Stomach smooth muscle (tissue), 2 donors: ENCODE results near the gene SMIM5.

ENCODE experiments used
- H3K27ac ChIP-seq: one replicate; pipeline ENCODE4 v1.7.0; 2013; ENCODE audit warnings: mild to moderate bottlenecking, low read length, inconsistent platforms
- H3K27me3 ChIP-seq, 2 donors: one replicate each; pipeline ENCODE4 v1.7.0; 2013; ENCODE audit warnings: low read length in 2 of 2; ENCODE audit not compliant: insufficient read depth in 2 of 2, control insufficient read depth in 1 of 2
- H3K36me3 ChIP-seq, 2 donors: one replicate each; pipeline ENCODE4 v1.7.0; 2013; ENCODE audit warnings: low read length in 2 of 2; ENCODE audit not compliant: control insufficient read depth in 2 of 2, insufficient read depth in 2 of 2
- H3K4me1 ChIP-seq: one replicate; pipeline ENCODE4 v1.7.0; 2013; ENCODE audit warnings: low read length; ENCODE audit not compliant: control insufficient read depth, insufficient read depth
- H3K4me3 ChIP-seq, 2 donors: one replicate each; pipeline ENCODE4 v1.7.0; 2013; ENCODE audit warnings: low read length in 2 of 2
- H3K9ac ChIP-seq, 2 donors: one replicate each; pipeline ENCODE4 v1.7.0; 2013; ENCODE audit warnings: low read length in 2 of 2, mild to moderate bottlenecking in 1 of 2
- H3K9me3 ChIP-seq, 2 donors: one replicate each; pipeline ENCODE4 v1.7.0; 2013; ENCODE audit warnings: low read length in 2 of 2; ENCODE audit not compliant: control insufficient read depth in 2 of 2
- donor health status: healthy.
- donor health status: Pancreatic carcinoma.

SMIM5 gene

DNA sequence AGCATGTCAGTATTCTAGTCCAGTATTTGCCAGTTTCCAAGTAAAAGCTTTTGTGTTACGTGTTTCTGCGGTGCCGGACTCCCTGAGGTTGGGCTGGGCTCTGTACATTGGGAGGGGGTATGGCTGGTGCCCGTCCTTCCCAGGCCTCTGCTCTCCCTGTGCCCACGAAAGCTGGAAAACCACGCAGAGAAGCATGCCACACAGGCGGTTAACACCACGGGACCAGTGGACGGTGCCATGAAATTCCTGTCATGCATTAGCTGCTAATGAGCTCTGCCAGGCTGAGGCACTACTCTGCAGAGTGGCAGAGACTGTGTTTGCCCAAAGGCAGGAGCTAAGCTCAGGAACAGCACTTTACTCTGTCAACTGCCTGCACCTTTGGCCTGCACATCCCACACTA, 8.1 kb downstream of the SMIM5 start:
- Histone ChIP-seq H3K36me3 (peaks cover 0 to 11% of the 10 kb centered on the region in 2 donors), H3K9me3 (no peaks in the 10 kb centered on the region), H3K9ac (no peak overlapping the region), H3K4me1 (peaks cover 3% of the 10 kb centered on the region), H3K4me3 (no peak overlapping the region), H3K27me3 (no peaks in the 10 kb centered on the region), H3K27ac (no peak overlapping the region)

DNA sequence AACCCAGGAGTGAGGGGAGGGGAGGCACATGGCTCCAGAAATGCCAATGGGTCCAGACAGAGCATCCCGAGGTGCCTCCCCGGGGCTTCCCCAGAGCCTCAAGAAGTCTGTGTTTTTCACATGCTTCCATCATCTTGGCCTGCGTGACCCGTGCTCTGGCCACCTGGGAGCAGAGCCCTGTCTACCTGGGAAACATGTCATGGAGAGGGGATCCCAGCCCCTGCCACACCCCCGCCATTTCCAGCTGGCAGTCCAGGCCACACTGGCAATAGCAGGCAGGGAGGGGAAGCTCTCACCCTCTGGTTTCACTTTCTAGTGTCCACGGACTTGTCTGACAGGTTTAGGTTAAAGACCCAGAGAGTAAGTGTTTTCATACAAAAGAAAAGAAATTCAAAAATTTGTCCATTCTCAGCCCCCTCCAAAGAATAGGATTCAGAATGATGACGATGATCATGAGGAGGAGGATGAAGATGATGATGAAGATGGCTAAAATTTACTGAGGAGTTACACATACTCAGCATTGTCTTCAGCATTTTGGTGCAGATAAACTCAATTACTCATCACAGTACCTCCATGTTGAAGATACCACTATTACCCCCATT, 9.0 kb downstream of the SMIM5 start:
- Histone ChIP-seq H3K27ac (no peak overlapping the region), H3K27me3 (no peaks in the 10 kb centered on the region), H3K9me3 (no peaks in the 10 kb centered on the region), H3K4me3 (no peak overlapping the region), H3K9ac (no peak overlapping the region), H3K4me1 (peaks cover 3% of the 10 kb centered on the region), H3K36me3 (peaks cover 0 to 11% of the 10 kb centered on the region in 2 donors)

DNA sequence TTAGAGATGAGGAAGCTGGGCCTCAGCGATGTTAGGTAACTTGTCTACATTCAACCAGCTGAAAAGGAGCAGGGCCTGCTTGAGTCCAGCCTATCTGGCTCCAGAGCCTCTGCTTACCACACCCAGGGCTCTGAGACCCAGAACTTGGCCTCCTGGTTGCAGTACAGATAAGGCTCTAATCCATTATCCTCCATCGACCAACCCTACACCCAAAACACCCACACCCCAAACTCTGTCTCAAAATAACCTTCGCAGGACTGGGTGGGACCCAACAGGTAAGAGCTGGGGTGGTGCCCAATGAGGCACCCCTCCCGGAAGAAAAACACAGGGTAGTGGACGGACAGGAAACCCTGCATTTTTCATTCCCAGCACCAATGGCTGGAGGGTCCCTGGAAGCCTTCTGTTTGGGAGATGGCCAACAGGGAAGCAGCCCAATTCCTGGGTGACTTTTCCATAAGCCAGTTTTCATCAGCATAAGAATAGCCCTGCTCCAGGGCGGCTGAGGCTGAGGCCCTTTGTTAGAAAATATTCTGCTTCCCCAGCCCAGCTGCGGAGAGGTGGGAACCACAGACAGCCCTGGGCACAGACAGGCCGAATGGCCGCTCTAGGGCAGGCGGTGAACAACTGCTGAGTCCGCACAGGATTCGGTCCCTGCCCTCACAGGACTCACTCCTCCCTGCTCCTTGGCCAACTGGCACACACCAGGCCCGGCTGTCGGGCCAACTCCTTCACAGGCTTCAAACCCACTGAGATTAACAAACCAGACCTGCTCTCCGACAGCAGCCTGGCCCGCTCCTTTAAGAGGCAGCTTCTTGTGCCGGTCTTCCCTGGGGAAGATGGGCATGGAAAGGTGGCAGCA, 9.8 kb downstream of the SMIM5 start:
- H3K4me3 ChIP-seq: no peak overlapping the region
- no peaks in the 10 kb centered on the region for H3K27me3 ChIP-seq
- no peaks in the 10 kb centered on the region for H3K9me3 ChIP-seq
- H3K36me3 ChIP-seq: peaks cover 2 to 11% of the 10 kb centered on the region in 2 donors
- H3K9ac ChIP-seq: no peak overlapping the region
- H3K27ac ChIP-seq: no peak overlapping the region
- H3K4me1 ChIP-seq: peaks cover 3% of the 10 kb centered on the region

DNA sequence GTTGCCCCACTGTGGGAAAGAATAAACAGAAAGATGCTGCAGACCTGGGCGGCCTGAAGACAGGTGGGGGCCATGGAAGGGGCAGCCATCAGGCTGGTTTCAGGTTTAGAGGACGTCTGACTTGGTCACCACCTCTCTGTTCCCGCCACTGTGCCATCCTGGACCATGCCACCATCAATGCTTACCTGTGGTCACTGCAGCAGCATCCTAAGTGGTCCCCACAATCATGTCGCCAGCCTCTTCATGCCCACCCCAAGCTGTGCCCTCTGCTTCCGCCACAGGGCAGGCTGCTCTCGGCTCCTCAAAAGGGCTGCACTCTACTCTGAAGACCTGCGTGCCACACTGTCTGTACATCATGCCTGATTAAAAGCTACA, 10.4 kb downstream of the SMIM5 start:
- H3K27ac ChIP-seq: no peak overlapping the region
- H3K9ac ChIP-seq: no peak overlapping the region
- no peaks in the 10 kb centered on the region for H3K27me3 ChIP-seq
- no peaks in the 10 kb centered on the region for H3K9me3 ChIP-seq
- peaks cover 3% of the 10 kb centered on the region for H3K4me1 ChIP-seq
- no peak overlapping the region for H3K4me3 ChIP-seq
- peaks cover 3 to 11% of the 10 kb centered on the region in 2 donors for H3K36me3 ChIP-seq

DNA sequence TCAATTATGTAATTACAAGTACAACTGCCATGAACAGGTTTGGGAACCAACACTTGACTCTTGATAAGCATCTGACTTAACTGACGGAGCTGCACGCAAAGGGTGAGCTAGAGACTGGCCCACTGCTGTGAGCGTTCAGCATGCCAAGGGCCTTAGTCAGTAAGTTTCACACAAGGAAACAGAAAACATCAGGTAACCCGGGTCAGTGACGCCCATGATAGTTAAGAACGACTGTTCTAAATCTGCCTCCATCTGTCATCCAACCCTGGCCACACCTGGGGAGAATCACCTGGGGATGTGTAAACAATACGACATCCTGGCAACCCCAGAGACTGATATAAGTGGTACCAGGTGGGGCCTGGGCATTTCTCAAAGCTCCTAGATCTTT, 12.3 kb downstream of the SMIM5 start:
- Histone ChIP-seq H3K27me3 (no peaks in the 10 kb centered on the region), H3K9ac (no peak overlapping the region), H3K27ac (no peak overlapping the region), H3K4me1 (peaks cover 6% of the 10 kb centered on the region), H3K36me3 (peaks cover 8 to 18% of the 10 kb centered on the region in 2 donors), H3K4me3 (no peak overlapping the region), H3K9me3 (no peaks in the 10 kb centered on the region)

DNA sequence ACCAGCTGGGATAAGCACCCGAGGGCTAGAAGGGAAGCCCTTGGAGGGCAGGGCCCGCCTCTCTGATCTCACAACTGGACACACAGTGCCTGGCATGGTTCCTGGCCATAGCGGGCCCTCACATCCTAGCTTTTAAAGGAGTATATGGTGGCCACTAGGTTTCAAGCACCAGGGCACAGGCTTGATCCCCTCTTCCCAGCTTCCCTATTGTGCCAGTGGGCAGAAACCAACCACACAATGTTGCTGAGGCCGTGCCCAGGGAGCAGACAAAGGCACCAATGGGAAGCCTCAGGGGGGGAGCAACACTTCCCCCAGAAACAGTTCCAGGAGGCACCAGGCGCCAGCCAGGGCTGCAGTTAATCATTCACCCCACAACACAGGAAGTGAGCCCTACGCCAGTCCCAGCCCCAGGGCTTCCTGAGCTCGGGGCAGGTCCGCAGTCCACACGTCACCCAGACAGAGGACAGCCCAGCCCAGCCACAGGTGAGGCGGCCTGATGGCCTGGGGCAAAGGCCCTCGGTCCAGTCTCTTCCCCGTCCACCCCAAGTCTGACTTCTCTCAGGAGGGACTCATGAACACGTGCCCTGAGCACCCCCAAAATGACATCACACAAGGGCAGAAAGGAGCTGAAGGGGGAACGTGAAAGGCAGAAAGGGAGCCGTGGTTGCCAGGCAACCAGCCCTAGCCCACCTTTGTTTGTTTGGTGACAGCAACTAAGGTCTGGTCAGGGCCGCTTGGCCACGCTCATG, 12.8 kb downstream of the SMIM5 start:
- no peaks in the 10 kb centered on the region for H3K27me3 ChIP-seq
- no peak overlapping the region for H3K4me3 ChIP-seq
- peaks cover 6% of the 10 kb centered on the region for H3K4me1 ChIP-seq
- no peak overlapping the region for H3K27ac ChIP-seq
- H3K9me3 ChIP-seq: no peaks in the 10 kb centered on the region
- no peak overlapping the region for H3K9ac ChIP-seq
- peaks cover 11 to 19% of the 10 kb centered on the region in 2 donors for H3K36me3 ChIP-seq

DNA sequence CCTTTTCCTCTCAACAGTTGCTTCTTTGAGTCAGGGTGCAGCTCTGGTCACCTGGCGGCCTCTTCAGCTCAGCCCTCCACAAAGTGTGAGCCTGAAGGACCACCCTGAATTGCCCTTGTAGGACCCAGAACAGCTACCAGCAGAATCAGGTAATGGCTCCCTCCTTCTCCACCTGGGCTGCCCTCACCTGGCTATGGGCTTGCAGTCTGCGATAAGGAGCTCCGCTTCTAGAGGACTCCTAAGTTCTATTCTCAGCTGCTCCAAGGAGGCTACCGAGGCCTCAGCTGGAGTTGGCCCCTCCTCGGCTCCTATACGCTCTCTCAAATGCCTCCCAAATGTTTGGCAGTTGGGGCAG, 13.4 kb downstream of the SMIM5 start:
- H3K27ac ChIP-seq: no peak overlapping the region
- H3K36me3 ChIP-seq: peaks cover 11 to 17% of the 10 kb centered on the region in 2 donors
- no peaks in the 10 kb centered on the region for H3K9me3 ChIP-seq
- H3K27me3 ChIP-seq: no peaks in the 10 kb centered on the region
- H3K9ac ChIP-seq: no peak overlapping the region
- H3K4me1 ChIP-seq: peaks cover 3% of the 10 kb centered on the region
- no peak overlapping the region for H3K4me3 ChIP-seq

DNA sequence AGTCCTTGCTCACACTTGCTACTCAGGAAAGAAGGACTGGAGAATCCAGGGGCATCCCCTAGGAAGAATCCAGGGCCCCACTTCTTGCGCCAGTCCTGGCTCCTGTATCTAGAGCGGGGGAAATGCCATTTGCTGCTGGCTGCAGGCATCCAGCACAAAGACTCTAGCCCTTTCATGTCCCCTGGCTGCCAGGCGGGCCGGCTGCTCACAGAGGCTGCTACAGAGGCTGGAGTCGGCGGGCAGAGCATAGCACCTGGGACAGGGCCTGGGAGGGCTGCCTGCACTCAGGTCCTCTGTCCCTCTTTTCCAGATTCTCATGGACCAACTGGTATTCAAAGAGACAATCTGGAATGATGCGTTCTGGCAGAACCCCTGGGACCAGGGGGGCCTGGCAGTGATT, 13.8 kb downstream of the SMIM5 start:
- H3K27ac ChIP-seq: no peak overlapping the region
- H3K9ac ChIP-seq: no peak overlapping the region
- H3K4me1 ChIP-seq: peaks cover 3% of the 10 kb centered on the region
- H3K36me3 ChIP-seq: peaks cover 11 to 16% of the 10 kb centered on the region in 2 donors
- no peaks in the 10 kb centered on the region for H3K9me3 ChIP-seq
- H3K27me3 ChIP-seq: no peaks in the 10 kb centered on the region
- H3K4me3 ChIP-seq: no peak overlapping the region

DNA sequence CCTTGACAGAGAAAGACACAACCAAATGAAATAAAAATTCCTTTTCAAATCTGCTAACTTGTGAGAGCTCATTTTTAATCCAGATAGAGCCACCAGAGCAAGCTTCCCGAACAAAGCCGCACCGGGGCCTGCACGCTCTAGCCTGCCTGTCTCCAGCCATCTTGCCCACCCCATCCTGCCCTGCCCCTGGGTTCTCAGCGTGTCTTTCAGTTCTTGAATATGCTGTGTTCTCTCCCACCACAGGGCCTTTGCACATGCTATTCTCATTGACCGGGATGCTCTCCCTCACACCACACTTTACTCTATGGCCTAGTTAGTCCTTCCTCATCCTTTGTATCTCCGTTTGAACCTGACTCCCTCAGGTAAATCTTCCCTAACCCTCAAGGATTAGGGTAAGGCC, 14.7 kb downstream of the SMIM5 start:
- Histone ChIP-seq H3K27me3 (no peaks in the 10 kb centered on the region), H3K4me1 (peaks cover 3% of the 10 kb centered on the region), H3K36me3 (peaks cover 11 to 17% of the 10 kb centered on the region in 2 donors), H3K9me3 (no peaks in the 10 kb centered on the region), H3K9ac (no peak overlapping the region), H3K4me3 (no peak overlapping the region), H3K27ac (no peak overlapping the region)

DNA sequence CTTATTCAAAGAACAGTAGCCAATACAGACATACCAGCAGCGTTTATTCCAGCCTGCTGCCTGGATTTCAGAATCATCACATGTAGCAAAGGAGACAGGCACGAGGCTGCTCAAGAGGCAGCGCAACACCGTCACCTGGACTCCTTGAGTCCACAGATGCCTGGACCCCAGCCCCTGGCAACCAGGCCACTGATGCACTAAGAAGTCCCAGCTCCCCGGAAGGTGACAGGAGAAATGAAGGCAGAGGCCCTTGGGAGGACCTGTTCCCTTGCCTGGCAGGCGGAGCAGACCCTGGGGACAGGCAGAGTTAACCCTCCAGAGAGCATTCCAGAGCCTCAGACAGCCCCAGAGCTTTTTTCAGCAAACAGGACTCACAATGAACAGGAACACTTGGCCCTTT, 16.5 kb downstream of the SMIM5 start:
- peaks cover 15 to 25% of the 10 kb centered on the region in 2 donors for H3K36me3 ChIP-seq
- peaks cover 3% of the 10 kb centered on the region for H3K4me1 ChIP-seq
- H3K27ac ChIP-seq: no peak overlapping the region
- no peaks in the 10 kb centered on the region for H3K9me3 ChIP-seq
- no peaks in the 10 kb centered on the region for H3K27me3 ChIP-seq
- no peak overlapping the region for H3K4me3 ChIP-seq
- H3K9ac ChIP-seq: no peak overlapping the region
